ENCODE data around the gene PAIP1. TPM values are rescaled to one million over a fixed set of nuclear protein-coding genes. Genes with fewer than 3 reads are reported as not detected.

Gene PAIP1
- total RNA-seq, 1 donor = 123 TPM

DNA sequence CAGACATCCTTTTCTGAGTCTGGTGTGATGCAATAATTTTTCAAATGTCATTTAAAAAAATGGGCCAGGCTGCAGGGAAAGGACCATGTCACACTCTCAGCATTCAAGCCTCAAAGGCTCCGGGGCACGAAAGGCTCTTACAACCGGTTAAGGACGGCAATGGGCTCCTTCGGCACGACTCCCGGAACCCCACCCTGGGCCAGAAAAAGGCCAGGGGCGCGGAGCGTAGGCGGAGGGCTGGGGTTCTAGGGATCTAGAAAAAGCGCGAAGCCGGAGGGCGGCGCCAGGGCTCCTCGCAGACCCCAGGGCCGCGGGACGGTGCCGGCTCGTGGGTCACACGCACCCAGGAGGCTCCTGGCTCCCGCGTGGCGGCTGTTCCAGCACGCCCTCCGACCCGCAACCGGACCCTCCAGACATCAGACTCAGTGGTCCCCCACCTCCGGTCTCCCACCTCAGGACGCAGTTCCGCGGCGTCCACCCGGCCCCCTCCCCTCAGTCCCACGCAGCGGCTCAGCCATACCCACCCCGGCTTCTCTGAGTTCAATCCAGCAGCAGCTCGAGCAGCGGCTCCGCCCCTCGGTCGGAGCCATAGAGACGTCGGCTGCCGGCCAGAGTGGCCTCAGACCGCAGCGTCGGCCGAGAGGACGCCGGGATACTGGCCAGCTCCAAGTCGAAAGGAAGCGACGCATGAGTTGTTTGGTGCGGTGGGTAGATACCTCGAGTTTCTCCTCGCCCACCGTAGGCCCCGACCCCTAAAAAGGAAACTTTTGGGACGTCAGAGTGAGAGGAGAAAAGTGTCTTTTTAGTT, 73.4 kb downstream of the PAIP1 start, which contains the start of gene TMEM267:
Gene TMEM267 (minus strand): TSS at position 568 of the 808 bp plus-strand sequence. CDS start 29,896 bp downstream, outside the sequence.
- DNase-seq (ENCODE audit: low read depth) = peak; percentile 93
- peak within 1 kb of the TSS; percentile 85 for H3K4me3 ChIP-seq (ENCODE audit: low read depth, low read length)
- TF ChIP-seq, protein P1, sequence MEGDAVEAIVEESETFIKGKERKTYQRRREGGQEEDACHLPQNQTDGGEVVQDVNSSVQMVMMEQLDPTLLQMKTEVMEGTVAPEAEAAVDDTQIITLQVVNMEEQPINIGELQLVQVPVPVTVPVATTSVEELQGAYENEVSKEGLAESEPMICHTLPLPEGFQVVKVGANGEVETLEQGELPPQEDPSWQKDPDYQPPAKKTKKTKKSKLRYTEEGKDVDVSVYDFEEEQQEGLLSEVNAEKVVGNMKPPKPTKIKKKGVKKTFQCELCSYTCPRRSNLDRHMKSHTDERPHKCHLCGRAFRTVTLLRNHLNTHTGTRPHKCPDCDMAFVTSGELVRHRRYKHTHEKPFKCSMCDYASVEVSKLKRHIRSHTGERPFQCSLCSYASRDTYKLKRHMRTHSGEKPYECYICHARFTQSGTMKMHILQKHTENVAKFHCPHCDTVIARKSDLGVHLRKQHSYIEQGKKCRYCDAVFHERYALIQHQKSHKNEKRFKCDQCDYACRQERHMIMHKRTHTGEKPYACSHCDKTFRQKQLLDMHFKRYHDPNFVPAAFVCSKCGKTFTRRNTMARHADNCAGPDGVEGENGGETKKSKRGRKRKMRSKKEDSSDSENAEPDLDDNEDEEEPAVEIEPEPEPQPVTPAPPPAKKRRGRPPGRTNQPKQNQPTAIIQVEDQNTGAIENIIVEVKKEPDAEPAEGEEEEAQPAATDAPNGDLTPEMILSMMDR (IDR thresholded peaks at IDR 0.05; ENCODE audit: insufficient read depth, low read depth, low read length) = no peak

DNA sequence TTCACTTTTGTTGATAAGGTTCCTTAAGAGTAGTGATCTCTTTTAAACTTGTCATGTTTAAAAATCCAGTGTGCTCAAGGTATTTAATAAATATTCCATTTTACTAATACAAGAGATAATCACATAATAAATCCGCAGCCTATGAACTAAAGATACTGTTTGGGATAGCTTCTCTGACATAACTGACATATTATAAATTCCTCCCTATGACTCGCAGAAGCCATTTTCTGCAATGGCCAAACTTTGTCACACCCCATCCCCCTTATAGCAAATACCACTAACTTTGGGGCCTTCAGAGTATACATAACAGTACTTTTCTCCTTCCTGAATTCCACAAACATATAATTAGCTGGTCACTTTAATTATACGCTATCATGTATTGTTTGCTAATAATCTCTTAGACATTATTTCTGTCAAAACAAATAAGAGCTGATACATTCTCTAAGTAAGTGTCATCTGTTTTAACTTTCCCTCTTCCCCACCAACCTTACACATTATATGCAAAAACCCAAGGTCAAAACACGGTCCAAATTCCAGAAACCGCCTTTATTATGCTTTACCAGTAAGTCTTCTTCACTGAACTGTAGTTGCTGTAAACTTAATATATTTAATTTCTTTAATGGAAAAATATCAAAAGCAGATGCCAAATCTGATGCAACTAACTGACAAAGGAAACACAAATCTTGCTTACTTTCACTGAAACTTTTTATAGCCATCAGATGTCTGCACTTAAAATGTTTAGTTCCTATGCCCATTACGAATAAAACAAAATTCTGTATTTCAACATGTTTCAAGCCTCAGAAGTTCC, 74.2 kb downstream of the PAIP1 start:
- peak overlapping the region; percentile 85 for H3K4me3 ChIP-seq (ENCODE audit: low read depth, low read length)
- TF ChIP-seq, protein P1 (IDR thresholded peaks at IDR 0.05; ENCODE audit: insufficient read depth, low read depth, low read length) = no peak
- DNase-seq (ENCODE audit: low read depth) = peak; percentile 8

Other genes starting within 250 kb of the PAIP1 start
- 220 and 234 TPM in 2 replicates for gene HMGCS1, start 243.7 kb downstream of the PAIP1 start, total RNA-seq
- 1.3 TPM in 2 replicates for gene CCL28, start 144.7 kb downstream of the PAIP1 start, total RNA-seq
- gene TMEM267, start 73.2 kb downstream of the PAIP1 start, total RNA-seq = 13.2 and 21.2 TPM in 2 replicates
- 3.9 and 7.8 TPM in 2 replicates for gene C5orf34, start 41.9 kb downstream of the PAIP1 start, total RNA-seq
- gene NNT, start 46.1 kb upstream of the PAIP1 start, total RNA-seq = 58.6 and 80.3 TPM in 2 replicates

Measured in fibroblast of villous mesenchyme (primary cell).